Neural crest cell (in vitro differentiated cells): Measurements from ENCODE around the gene PRRT1B. TPM values are rescaled to one million over a fixed set of nuclear protein-coding genes. Genes with fewer than 3 reads are reported as not detected.

Source experiments
- DNase-seq: peaks from one replicate; pipeline ENCODE4 v3.0.0; 2021; ENCODE audit warnings: low read depth, mixed read lengths, low spot score
- H3K27ac Mint-ChIP-seq: one replicate; pipeline ENCODE4 v1.8.0; 2021; ENCODE audit warnings: mild to moderate bottlenecking, mixed read lengths; ENCODE audit not compliant: unreplicated experiment
- H3K27me3 Mint-ChIP-seq: 2 replicates; pipeline ENCODE4 v1.8.0; 2021; ENCODE audit warnings: low read depth, mild to moderate bottlenecking, mixed read lengths
- H3K36me3 Mint-ChIP-seq: 2 replicates; pipeline ENCODE4 v1.8.0; 2021; ENCODE audit warnings: low read depth, mild to moderate bottlenecking, mixed read lengths
- H3K4me1 Mint-ChIP-seq: 2 replicates; pipeline ENCODE4 v1.8.0; 2021; ENCODE audit warnings: mixed read lengths
- H3K4me3 Mint-ChIP-seq: one replicate; pipeline ENCODE4 v1.8.0; 2021; ENCODE audit warnings: mild to moderate bottlenecking, mixed read lengths
- H3K9me3 Mint-ChIP-seq: 2 replicates; pipeline ENCODE4 v1.8.0; 2021; ENCODE audit warnings: mixed read lengths
- total RNA-seq: library from RNA; stranded (reverse); gene quantifications from 2 replicates; pipeline ENCODE4 v1.2.1, GENCODE V29; 2021
- TF ChIP-seq, protein P1 (sequence below): fragments of 200-600 bp; sonication (generic); conservative IDR thresholded peaks from 2 replicates; pipeline ENCODE4 v1.5.0; 2021; ENCODE audit warnings: antibody characterized with exemption, mild to moderate bottlenecking

PRRT1B gene
- total RNA-seq, 1 donor from 2014 or later = not detected

DNA sequence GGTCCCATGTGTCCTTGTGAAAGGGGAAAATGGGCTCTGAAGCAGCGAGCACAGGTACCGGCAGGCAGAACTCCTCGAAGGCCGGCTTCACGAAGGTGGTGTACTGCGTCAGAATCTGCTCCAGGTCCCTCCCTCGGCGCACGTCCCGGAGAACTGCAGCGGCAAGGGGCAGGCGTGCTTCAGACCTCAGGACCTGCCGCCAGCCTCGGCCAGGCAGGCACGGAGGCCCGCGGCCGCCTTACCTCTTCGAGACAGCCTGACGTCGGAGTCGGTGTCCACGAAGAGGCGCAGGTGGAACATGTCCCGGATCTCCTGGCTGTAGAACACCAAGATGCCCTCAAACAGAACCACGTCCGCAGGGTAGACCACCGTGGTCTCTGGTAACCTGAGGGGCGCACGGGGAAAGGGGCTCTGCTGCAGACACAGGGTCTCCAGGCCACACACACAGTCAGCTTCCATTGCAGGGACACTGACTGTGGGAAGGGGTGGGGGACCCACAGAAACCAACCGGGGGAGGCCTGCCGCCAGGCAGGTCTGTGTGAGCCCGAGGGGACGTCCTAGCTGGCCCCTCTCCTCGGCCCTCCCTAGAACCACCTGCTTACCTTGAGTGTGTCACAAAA is 16.3 kb upstream of the PRRT1B start:
- no peaks in the 10 kb centered on the region for H3K9me3 Mint-ChIP-seq
- DNase-seq = no peak
- no peak overlapping the region for H3K27ac Mint-ChIP-seq
- H3K36me3 Mint-ChIP-seq = peaks cover 3% of the 10 kb centered on the region
- H3K27me3 Mint-ChIP-seq = no peaks in the 10 kb centered on the region
- peaks cover 9% of the 10 kb centered on the region for H3K4me1 Mint-ChIP-seq
- TF ChIP-seq, protein P1, sequence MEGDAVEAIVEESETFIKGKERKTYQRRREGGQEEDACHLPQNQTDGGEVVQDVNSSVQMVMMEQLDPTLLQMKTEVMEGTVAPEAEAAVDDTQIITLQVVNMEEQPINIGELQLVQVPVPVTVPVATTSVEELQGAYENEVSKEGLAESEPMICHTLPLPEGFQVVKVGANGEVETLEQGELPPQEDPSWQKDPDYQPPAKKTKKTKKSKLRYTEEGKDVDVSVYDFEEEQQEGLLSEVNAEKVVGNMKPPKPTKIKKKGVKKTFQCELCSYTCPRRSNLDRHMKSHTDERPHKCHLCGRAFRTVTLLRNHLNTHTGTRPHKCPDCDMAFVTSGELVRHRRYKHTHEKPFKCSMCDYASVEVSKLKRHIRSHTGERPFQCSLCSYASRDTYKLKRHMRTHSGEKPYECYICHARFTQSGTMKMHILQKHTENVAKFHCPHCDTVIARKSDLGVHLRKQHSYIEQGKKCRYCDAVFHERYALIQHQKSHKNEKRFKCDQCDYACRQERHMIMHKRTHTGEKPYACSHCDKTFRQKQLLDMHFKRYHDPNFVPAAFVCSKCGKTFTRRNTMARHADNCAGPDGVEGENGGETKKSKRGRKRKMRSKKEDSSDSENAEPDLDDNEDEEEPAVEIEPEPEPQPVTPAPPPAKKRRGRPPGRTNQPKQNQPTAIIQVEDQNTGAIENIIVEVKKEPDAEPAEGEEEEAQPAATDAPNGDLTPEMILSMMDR = no peak
- H3K4me3 Mint-ChIP-seq = peak overlapping the region; percentile 85

DNA sequence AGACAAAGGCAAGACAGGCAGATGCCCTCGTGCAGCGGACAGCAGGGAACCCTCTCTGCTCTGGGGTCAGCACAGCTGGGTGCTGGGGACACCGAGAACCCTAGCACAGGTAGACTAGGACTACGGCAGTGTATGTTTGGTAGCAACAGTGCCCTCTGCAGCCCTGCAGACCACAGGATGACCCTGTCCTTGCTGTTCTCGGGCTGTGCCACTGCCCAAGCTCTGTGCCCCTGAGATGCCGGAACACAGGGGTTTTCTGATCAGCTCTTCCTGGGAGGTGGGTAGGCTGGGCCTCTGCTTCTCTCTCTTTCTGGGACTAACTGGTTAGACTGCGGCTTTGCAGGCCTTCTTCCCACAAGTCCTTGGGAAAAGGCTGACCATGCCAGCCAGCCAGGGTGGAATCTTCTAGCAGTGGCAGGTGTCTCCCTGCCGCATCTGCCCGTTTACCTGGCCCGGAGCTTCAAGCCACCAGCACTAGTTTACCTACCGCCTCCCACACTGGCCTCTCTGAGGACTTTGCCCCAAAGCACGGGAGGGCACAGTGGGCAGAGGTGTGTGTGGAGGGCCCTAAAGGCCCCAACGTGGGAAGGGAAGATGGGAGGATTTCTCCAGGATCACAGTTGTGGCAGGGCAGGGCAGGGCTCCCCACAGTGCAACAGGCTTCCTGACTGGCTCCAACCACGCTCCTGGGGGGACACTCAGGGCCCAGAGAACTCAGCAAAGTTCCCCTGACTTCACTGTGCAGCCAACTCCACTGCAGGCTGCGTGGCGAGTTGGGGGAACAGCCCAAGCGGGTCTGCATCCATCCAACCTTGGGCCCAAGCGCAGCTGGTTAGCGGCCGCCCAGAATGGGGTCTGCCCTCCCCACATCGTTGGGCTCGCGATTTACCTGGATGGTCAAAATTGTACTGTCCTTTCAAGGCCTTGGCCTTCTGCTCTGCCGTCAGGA is 15.5 kb upstream of the PRRT1B start:
- DNase-seq = no peak
- Mint-ChIP-seq H3K4me1 (peaks cover 9% of the 10 kb centered on the region), H3K9me3 (no peaks in the 10 kb centered on the region), H3K4me3 (peak overlapping the region; percentile 85), H3K36me3 (peaks cover 3% of the 10 kb centered on the region), H3K27me3 (no peaks in the 10 kb centered on the region), H3K27ac (peak overlapping the region; percentile 72)
- TF ChIP-seq, protein P1 = no peak

DNA sequence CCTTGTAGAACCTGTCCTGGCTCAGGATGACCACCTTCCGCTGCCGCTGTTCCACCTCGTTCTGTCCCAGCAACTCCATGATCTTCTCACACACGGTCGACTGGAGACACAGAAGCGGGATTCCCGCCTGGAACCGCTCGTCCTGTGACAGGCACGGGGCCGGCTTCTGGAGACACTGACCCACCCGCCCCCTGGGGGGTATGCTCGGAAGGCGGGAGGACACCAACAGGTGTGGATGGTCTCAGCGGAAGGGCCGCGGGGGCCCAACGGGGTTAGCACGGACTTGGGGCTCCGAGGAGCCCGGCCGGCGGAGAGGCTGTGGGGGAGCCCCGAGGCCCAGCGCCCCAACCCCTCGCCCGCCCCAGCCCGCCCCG is 14.8 kb upstream of the PRRT1B start:
- H3K27me3 Mint-ChIP-seq = no peaks in the 10 kb centered on the region

DNA sequence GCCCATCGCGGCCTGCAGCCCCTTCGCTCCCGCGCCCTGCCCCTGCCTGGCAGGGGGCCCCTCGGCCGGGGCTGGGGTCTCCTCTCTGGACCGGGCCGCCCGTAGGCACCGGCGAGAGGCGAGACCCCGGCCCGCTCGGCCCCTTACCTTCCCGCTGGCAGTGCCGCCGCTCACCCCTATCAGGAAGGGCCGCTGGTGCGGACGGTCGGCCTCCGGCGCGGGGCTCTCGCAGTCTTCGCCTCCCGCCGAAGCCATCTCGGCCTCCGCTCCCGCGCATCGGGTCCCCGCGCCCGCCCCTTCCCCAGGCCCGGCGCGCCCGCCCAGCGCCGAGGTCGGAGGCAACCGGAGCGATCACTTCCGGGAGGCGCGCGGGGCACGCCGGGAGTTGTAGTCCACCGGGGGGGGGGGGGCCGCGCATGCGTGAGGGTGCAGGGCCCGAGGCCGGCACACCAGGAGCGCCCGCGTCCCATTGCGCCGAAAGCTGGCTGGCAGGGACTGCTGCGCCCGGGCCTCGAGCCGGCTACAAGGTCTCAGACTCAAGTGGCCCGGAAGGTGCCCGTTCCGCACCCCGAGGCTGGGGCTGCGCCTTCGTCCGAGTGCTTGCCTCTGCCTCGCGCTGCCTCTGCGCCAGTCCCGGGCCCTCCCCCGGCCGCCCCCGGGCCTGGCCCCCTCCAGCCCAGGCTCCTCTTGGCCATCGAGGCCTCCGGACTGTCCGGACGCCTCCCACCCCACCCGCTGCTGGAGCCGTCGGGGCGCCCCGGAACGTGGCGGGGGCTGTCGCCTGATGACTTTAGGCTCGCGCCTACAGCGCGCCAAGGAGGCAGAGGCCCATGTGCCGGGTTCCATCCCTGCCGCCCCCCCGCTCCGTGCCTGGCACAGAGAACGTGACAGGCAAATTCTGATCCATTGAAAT is 14.1 kb upstream of the PRRT1B start, which contains the start of gene UCK1:
Gene UCK1 (minus strand): TSS at position 344 of the 913 bp plus-strand sequence. CDS start 89 bp downstream, at position 255.
- peaks cover 3% of the 10 kb centered on the region for H3K36me3 Mint-ChIP-seq
- TF ChIP-seq, protein P1 = peak; percentile 4
- no peaks in the 10 kb centered on the region for H3K27me3 Mint-ChIP-seq
- H3K4me3 Mint-ChIP-seq = peak within 1 kb of the TSS; percentile 85
- no peaks in the 10 kb centered on the region for H3K9me3 Mint-ChIP-seq
- peaks cover 9% of the 10 kb centered on the region for H3K4me1 Mint-ChIP-seq
- peak; percentile 72 for DNase-seq
- peak within 1 kb of the TSS; percentile 72 for H3K27ac Mint-ChIP-seq

More for the DNA sequence above, 14.8 kb upstream of the PRRT1B start:
- H3K9me3 Mint-ChIP-seq = no peaks in the 10 kb centered on the region
- TF ChIP-seq, protein P1 = peak; percentile 33
- H3K27ac Mint-ChIP-seq = peak overlapping the region; percentile 72
- peak overlapping the region; percentile 85 for H3K4me3 Mint-ChIP-seq
- H3K36me3 Mint-ChIP-seq = peaks cover 3% of the 10 kb centered on the region
- peak; percentile 32 for DNase-seq
- peaks cover 9% of the 10 kb centered on the region for H3K4me1 Mint-ChIP-seq

DNA sequence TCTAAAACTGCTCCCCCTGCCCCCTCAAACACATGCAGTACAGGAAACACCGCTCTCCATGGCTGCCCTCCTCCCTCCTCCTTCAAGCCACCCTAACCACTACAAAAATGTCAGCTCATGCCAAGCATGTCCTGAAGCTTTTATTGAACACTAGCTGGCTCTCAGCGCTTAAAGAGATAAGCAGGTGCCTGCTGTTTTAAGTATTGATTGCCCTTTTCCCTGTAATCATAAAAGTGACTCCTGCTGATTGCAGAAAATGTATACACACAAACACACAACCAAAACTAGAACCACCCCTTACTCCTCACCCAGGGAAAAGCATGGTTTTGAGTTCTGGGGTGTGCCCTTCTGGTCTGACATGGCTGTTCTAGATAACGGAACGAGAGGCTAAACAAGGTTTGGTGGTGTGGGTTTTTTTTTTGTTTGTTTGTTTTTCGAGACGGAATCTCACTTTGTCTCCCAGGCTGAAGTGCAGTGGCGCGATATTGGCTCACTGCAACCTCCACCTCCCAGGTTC is 10.5 kb upstream of the PRRT1B start:
- Mint-ChIP-seq H3K27me3 (no peaks in the 10 kb centered on the region), H3K27ac (peak overlapping the region; percentile 90), H3K4me1 (peaks cover 7% of the 10 kb centered on the region), H3K4me3 (peak overlapping the region; percentile 51), H3K36me3 (no peaks in the 10 kb centered on the region), H3K9me3 (peaks cover 5% of the 10 kb centered on the region)
- TF ChIP-seq, protein P1 = no peak
- DNase-seq = no peak
